Neural progenitor cell (in vitro differentiated cells): Measurements from ENCODE around the gene TMEM121. TPM values are rescaled to one million over a fixed set of nuclear protein-coding genes. Genes with fewer than 3 reads are reported as not detected.

Source experiments
- total RNA-seq: library from RNA; depleted of rRNA; stranded (reverse); fragments of >200 nt; gene quantifications from 2 replicates; pipeline ENCODE4 v1.2.3, GENCODE V29; 2015; ENCODE audit warnings: low replicate concordance

Gene TMEM121
- total RNA-seq, 1 donor from 2014 or later, result 0.90 TPM

Other genes starting within 250 kb of the TMEM121 start
- 16.9 and 40.5 TPM in 2 replicates for gene BRF1, start 225.6 kb upstream of the TMEM121 start, total RNA-seq
- 22.5 and 41.2 TPM in 2 replicates for gene PACS2, start 211.8 kb upstream of the TMEM121 start, total RNA-seq
- gene TEX22, start 128.0 kb upstream of the TMEM121 start, total RNA-seq, result 0.84 TPM in 1 of 2 replicates, not detected in the other
- gene MTA1, start 106.8 kb upstream of the TMEM121 start, total RNA-seq, result 59.8 and 117 TPM in 2 replicates
- gene CRIP2, start 51.8 kb upstream of the TMEM121 start, total RNA-seq, result 0.30 and 3.5 TPM in 2 replicates
- 2.6 TPM in 1 of 2 replicates, not detected in the other for gene CRIP1, start 39.7 kb upstream of the TMEM121 start, total RNA-seq
- 3.6 and 25.0 TPM in 2 replicates for gene TEDC1, start 35.3 kb upstream of the TMEM121 start, total RNA-seq